ENCODE results near the gene SET. TPM values are rescaled to one million over a fixed set of nuclear protein-coding genes. Genes with fewer than 3 reads are reported as not detected.
"Not testable (repeated sequence)": the region's sequence is repeated elsewhere in the genome, so short reads cannot be mapped to it uniquely, and the experiment has no call there.

SET gene
- total RNA-seq, 4 donors from 2014 or later = 72.3 to 148 (median 83.9) TPM

GRCh38 chr9:128689820-128690683 lies 1.0 kb downstream of the SET start:
- Histone ChIP-seq H3K36me3 (peaks cover 0 to 35% (median 0%) of the 10 kb centered on the region in 3 donors), H3K4me1 (peaks cover 0 to 44% (median 20%) of the 10 kb centered on the region in 4 donors), H3K4me3 (peak overlapping the region; percentile 64 to 99 (median 96)), H3K9me3 (no peaks in the 10 kb centered on the region), H3K27ac (peak overlapping the region; percentile 73 to 97 (median 78)), H3K27me3 (no peaks in the 10 kb centered on the region)
- DNase-seq = peak in 2 of 3 donors; percentile 54 to 71
- TF ChIP-seq POLR2A (IDR thresholded peaks at IDR 0.05) (no peak), CTCF (IDR thresholded peaks at IDR 0.05) (no peak)

- H3K9me3 ChIP-seq = no peaks in the 10 kb centered on the region
- H3K36me3 ChIP-seq = peaks cover 0 to 39% (median 0%) of the 10 kb centered on the region in 3 donors
- H3K27me3 ChIP-seq = no peaks in the 10 kb centered on the region
- no peak for DNase-seq
- H3K27ac ChIP-seq = peak overlapping the region in 3 of 4 donors; percentile 73 to 82 (median 74)
- TF ChIP-seq POLR2A (IDR thresholded peaks at IDR 0.05) (no peak), CTCF (IDR thresholded peaks at IDR 0.05) (no peak)
- peak overlapping the region; percentile 64 to 99 (median 96) for H3K4me3 ChIP-seq
- peaks cover 0 to 38% (median 14%) of the 10 kb centered on the region in 4 donors for H3K4me1 ChIP-seq
These were observed 1.6 kb downstream of the SET start for GRCh38 chr9:128690684-128691034.

GRCh38 chr9:128693738-128694137 lies 4.7 kb downstream of the SET start:
- H3K4me3 ChIP-seq, H3K9me3 ChIP-seq, H3K27me3 ChIP-seq, H3K27ac ChIP-seq, DNase-seq: not testable (repeated sequence)
- Histone ChIP-seq H3K36me3 (peaks cover 0 to 42% (median 0%) of the 10 kb centered on the region in 3 donors), H3K4me1 (peaks cover 0 to 15% (median 4%) of the 10 kb centered on the region in 4 donors)

- no peak for DNase-seq
- Histone ChIP-seq H3K4me1 (peaks cover 0 to 15% (median 4%) of the 10 kb centered on the region in 4 donors), H3K36me3 (peaks cover 0 to 42% (median 0%) of the 10 kb centered on the region in 3 donors), H3K4me3 (no peak overlapping the region), H3K27ac (no peak overlapping the region), H3K27me3 (no peaks in the 10 kb centered on the region), H3K9me3 (no peaks in the 10 kb centered on the region)
- TF ChIP-seq POLR2A (IDR thresholded peaks at IDR 0.05) = no peak
- TF ChIP-seq CTCF (IDR thresholded peaks at IDR 0.05) = no peak
These were observed 5.3 kb downstream of the SET start for GRCh38 chr9:128694344-128694743.

GRCh38 chr9:128696923-128697707 lies 8.1 kb downstream of the SET start:
- Histone ChIP-seq H3K27me3 (no peaks in the 10 kb centered on the region), H3K4me3 (no peak overlapping the region), H3K4me1 (peaks cover 0 to 3% (median 0%) of the 10 kb centered on the region in 4 donors), H3K36me3 (peaks cover 0 to 36% (median 0%) of the 10 kb centered on the region in 3 donors), H3K9me3 (no peaks in the 10 kb centered on the region), H3K27ac (no peak overlapping the region)
- DNase-seq = peak in 1 of 3 donors; percentile 12
- TF ChIP-seq CTCF (IDR thresholded peaks at IDR 0.05) = no peak
- TF ChIP-seq POLR2A (IDR thresholded peaks at IDR 0.05) = no peak

GRCh38 chr9:128699096-128699795 lies 10.2 kb downstream of the SET start:
- peaks cover 0 to 15% (median 0%) of the 10 kb centered on the region in 3 donors for H3K36me3 ChIP-seq
- not testable (repeated sequence) for H3K27ac ChIP-seq, H3K4me3 ChIP-seq, H3K4me1 ChIP-seq, H3K9me3 ChIP-seq, H3K27me3 ChIP-seq
- DNase-seq = peak in 1 of 3 donors; percentile 22

Measured in Peyer's patch (tissue), 4 donors.